Stimulated activated naive CD8-positive, alpha-beta T cell treated with anti-CD3 and anti-CD28 coated beads, Interleukin-15, Interleukin-2, amounts not matched to agents 100 U/mL and 50 U/mL, for 24 hours (primary cell): Measurements from ENCODE around the gene OTUD7B.
A peak's percentile ranks its signal among the peaks of the same experiment; 100 is the strongest.
"Not testable (repeated sequence)": the region's sequence is repeated elsewhere in the genome, so short reads cannot be mapped to it uniquely, and the experiment has no call there.

ENCODE experiments used
- ATAC-seq: fragments of 150-1000 bp; cut with Tn5 transposase; one replicate; pipeline ENCODE4 v1.10.0; 2021
- DNase-seq: peaks from one replicate; pipeline ENCODE4 v3.0.0; 2021

The OTUD7B gene

DNA sequence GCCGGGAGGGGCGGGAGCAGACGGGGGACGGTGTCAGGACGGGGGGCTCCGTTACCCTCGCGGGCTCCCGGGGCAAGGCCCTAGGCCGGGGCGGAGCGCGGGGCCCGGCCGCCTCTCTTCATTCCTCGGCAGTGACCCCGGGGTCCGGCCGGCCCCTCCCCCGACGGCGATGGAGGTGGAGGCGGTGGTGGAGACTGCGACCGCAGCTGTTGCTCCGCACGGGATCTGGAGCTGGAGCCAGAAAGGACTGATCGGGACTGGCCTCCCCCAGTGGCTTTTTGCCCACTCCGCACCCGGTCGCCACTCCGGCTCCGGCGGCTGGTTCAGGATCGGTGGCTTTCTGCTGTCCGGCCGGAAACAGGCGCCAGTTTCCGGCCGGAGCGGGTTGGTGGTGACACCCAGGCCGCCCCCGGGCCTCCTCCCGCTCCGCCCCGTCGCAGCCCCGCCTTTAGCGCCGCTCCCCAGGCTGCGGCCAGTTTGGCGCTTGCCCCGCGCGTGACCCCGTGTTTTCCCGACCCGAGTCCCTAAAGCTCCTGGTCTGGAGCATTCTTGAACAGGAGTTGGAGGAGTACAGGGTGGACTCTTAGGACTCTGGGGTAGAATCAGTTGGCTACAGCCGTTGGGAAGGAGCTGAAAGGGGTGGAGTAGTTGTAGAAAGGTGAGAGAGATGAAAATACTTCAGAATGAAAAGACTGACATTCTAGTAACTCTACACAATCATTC, at the start of gene OTUD7B:
TSS of gene OTUD7B (minus strand) at position 334 of the 723 bp plus-strand sequence. CDS start 33,216 bp downstream, outside the sequence.
- DNase-seq (peak; percentile 89), ATAC-seq (peak; percentile 80)

DNA sequence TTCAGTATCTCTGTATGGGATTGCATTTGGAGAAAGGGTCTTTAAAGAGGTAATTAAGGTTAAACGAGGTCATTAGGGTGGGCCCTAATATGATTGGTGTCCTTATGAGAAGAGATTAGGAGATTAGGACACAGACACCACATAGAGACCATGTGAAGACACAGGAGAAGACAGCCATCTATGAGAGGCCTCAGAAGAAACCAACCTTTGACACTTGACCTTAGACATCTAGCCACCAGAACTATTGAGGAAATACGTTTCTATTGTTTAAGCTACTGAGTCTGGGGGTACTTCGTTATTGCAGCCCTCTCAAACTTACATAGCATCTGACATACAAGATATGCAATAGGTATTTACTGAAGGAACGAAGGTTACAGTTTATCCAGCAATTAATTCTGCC, 49.7 kb upstream of the OTUD7B start:
- ATAC-seq (no peak), DNase-seq (no peak)

DNA sequence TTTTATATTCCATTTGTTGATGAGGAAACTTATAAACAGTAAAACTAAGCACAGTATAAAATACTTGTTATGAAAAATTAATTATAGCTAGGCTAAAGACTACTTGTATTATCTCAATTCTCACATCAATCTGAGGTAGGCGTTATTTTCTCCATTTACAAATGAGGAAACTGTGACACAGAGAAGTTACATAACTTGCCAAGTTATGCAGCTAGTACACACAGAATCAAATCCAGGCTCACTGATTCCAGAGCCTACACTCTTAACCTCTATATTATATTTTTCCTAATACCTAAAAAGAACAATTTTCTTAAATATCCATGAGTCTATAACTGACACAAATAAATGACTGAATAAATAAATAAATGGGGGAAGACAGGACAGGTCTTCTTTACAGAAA, 45.9 kb upstream of the OTUD7B start:
- ATAC-seq (no peak), DNase-seq (no peak)

DNA sequence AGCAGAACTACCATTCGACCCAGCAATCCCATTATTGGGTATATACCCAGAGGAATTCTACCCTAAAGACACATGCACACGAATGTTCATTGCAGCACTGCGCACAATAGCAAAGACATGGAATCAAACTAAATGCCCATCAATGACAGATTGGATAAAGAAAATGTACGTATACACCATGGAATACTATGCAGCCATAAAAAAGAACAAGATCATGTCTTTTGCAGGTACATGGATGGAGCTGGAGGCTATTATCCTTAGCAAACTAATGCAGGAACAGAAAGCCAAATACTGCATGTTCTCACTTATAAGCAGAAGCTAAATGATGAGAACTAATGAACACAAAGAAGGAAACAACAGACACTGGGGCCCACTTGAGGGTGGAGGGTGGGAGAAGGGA, 45.0 kb upstream of the OTUD7B start:
- not testable (repeated sequence) for DNase-seq, ATAC-seq

DNA sequence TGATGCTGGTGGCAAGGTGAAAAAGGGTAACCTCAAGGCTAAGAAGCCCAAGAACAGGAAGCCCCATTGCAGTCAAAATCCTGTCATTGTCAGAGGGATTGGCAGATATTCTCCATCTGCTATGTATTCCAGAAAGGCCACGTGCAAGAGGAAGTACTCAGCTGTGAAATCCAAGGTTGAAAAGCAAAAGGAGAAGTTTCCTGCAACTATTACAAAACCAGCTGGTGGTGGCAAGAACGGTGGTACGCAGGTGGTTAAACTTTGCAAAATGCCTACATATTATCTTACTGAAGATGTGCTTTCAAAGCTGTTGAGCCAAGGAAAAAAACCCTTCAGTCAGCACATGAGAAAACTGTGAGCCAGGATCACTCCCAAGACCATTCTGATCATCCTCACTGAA, 43.4 kb upstream of the OTUD7B start:
- DNase-seq = no peak
- no peak for ATAC-seq

DNA sequence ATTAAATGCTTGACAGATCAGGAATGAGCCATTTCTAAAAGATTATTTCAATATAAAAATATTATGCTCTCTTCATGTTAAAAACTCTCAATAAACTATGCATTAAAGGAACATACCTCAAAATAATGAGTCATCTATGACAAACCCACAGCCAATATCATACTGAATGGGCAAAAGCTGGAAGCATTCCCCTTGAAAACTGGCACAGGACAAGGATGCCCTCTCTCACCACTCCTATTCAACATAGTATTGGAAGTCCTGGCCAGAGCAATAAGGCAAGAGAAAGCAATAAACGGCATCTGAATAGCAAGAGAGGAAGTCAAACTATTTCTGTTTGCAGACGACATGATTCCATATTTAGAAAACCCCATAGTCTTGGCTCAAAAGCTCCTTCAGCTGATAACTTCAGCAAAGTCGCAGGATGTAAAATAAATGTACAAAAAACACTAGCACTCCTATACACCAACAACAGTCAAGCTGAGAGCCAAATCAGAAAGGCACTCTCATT, 41.4 kb upstream of the OTUD7B start:
- not testable (repeated sequence) for DNase-seq, ATAC-seq

DNA sequence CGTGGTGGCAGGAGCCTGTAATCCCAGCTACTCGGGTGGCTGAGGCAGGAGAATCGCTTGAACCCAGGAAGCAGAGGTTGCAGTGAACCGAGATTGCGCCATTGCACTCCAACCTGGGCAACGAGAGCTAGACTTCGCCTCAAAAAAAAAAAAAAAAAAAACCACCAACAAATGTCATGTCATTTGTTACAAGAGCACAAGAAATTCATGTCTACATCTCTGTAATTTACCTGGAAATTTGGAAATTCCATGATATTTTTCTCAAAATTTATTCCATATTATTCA, 40.5 kb upstream of the OTUD7B start:
- no peak for DNase-seq
- no peak for ATAC-seq

DNA sequence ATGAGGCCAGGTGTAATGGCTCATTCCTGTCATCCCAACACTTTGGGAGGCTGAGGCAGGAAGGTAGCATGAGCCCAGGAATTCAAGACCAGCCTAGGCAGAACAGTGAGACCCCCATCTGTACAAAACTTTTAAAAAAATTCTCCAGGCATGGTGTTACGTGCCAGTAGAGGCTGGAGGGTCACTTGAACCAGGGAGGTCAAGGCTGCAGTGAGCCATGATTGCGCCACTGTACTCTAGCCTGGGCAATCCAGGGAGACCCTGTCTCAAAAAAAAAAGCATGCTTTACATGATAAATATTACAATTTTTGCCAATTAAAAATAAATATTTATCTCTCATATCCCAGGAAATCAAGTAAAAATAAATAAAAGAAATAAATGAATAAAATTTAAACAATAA, 39.4 kb upstream of the OTUD7B start:
- DNase-seq (no peak), ATAC-seq (no peak)

DNA sequence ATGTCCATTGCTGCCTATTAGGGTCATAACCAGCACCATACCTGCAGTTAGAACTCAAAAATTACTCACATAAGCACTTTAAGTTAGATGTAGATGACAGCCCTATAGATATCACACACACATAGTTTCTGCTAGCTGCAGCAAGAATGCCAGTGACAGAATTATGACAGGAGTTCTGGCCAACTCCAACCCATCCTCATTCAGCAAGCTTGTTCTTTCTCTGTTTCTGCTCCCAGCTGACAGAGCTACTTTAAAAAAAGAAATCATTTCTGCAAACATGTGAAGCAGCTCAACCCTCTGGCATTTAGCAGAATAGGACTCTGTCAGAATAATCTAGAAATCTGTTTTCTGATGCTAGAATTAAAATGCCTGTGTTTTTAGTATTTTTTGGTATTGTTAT, 23.8 kb upstream of the OTUD7B start:
- no peak for ATAC-seq
- no peak for DNase-seq

DNA sequence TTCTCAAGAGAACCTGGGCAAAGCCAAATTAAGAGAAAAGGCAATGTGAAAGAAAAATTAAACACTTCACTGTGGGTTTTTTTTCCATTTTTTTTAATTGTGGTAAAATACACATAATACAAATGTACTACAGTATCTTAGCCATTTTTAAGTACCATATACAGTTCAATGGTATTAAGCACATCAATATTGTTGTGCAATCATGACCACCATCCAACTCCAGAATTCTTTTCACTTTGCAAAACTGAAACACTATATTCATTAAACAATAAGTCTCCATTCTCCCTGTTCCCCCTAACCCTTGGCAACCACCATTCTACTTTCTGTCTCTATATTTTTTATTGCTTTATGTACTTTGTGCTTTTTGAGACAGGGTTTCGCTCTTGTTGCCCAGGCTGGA, 17.8 kb upstream of the OTUD7B start:
- ATAC-seq (no peak), DNase-seq (no peak)

DNA sequence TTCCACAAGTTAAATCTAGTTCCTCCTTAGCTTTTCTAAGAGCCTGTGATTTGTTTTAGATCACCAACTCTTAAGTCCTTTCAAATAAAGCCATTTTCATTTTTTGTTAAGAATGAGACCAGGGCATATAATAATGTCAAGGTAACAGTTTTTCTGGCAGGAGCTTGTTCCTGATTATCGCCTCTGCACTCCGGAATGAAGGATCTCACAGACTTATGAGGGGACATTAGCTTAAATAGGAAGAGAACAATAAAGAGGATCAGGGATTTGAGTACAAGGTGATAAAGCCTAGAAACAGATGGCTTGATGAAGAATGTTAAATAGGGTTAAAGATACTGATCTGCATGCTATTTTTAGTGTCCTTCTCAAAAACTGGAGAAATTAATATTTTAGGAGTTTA, 13.6 kb upstream of the OTUD7B start:
- no peak for ATAC-seq
- no peak for DNase-seq

DNA sequence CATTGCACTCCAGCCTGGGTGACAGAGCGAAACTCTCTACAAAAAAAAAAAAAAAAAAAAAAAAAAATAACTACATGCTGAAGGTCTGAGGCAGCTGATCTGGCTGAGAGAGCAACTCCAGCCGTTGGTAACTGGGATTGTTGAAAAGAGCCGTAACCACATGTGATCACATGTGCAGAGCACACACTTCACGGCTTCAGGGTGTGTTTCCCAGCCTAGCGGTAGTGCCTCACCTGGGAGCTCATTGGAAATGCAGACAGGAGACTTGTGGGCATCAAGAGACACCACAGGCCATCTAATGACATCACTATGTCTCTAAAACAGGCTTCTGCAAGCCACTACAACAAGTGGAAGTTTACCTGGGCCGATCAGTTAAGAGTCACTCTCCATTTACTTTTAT, 11.8 kb upstream of the OTUD7B start:
- no peak for DNase-seq
- no peak for ATAC-seq

DNA sequence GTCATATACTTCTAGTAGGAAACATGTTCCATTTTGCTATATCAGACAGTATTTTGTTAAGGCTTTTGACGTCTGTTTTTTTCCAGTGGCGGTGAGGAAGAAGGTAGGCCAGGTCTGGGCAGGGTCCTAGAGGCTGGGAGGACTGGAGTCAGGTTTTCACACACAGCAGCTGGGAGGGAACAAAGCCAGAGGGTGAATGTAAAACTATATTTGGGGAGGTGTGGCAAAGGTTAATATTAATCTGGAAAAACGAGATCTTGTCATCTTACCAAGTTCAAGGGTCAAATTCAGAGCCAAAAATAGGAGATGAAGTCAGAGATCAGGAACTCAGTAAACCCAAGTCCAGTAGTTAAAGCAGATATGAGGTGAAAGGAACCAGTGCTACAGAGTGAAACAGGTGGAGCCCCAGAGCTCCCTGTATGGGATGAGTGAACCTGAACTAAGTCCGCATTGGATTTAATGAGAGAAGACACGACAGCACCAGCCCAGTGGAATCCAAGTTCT, 10.7 kb upstream of the OTUD7B start:
- no peak for DNase-seq
- ATAC-seq = no peak

DNA sequence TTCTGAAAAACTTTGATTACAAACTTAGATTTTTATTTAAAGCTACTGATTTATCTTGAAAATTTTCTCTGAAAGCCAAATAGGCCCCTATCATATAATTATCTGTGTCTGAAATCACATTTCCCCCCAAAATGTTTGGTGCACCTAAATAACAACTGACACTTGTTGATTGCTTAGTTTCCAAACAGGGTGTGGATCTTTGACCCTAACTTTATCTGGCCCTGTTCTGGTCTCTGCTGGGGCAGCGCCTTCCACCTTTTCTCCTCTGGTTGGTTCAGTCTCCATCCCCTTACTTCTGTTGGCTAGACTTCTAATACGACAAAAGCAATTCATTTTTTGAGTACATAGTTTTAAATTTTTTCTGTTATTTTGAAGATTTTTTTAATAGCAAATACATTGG, 10.2 kb upstream of the OTUD7B start:
- ATAC-seq = no peak
- DNase-seq = no peak

DNA sequence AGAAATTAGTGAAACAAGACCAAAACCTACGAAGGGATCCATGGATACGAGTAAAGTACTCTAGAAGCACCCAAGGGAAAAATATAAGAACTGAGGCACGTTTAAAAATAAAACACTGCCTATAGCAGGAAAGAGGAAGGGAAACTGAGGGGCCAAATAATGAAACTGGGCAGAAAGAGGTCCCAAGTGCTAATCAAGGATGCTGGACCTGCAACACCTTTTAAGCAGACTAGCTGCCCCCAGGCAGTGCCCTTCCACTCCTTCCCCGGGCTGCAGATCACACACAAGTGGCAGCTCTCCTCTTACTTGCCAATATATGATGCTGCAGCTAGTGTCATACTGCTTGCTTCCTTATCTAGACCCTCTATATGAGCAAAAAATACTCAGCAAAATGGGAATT, 7.6 kb upstream of the OTUD7B start:
- ATAC-seq (no peak), DNase-seq (no peak)

DNA sequence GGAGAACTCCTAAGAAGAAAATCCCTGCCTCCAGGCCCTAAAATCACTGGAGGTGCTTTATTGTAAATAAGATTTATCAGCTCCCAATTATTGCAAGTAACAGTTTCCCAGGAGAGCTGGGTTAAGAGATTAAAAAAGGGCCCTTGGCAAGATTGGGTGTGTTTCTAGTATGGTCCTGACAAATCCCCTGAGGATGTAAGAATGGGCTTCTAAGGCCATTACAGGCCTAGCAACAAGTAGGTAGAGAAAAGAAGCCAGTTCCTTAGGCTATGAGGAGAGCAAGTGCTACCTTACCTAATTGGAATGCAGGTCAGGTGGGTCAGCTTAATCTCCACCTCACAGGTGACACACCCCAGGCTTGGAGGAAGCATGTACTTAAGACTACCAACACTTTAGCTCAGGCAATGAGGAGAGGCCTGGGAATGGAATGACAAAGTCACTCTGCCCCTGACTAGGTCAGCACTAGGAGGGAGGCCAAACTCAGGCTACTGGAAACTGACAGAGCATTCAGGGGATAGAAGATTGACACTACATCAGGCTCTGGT, 6.8 kb upstream of the OTUD7B start:
- DNase-seq = no peak
- no peak for ATAC-seq

DNA sequence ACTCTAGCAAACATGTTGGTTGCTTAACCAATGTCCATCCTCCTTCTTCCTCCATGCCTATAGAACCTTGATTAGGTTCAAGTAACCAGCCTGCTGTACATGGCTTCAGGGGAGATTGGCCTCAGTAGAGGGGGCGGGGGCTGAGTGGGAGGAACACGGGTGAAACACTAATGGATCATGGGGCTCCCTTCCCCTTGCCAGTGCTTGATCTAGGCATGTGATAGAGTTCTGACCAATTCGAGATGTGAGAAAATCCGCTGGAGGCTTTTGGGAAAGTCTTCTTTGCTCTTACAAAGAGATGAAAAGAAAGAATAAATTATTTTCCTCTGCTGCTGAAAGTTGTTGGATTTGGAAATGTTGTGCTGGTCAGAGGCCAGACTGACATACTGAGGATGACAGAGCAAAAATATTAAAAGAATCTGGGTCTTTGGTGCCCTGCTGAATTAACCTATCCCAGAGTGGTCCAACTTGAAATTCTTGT, 5.2 kb upstream of the OTUD7B start:
- DNase-seq (no peak), ATAC-seq (no peak)

DNA sequence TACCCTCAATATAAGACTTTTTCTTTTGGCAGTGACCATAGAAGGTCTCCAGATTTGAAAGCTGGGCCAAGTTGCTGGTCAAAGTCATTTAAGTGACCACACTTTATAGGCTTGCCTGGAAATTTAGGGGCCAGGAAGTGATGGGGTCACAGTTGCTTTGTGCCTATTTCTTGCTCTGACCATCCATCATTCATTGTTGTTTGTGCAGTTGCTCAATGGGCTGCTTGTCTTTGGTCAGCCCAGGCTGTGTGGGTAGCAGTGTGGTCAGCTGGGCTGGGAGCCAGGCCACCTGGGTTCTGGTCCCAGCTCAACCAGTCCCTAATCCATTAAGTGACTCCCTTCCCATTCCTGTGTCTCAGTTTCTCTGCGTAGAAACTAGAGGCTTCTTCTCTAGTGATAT, 2.1 kb upstream of the OTUD7B start:
- DNase-seq (no peak), ATAC-seq (no peak)

DNA sequence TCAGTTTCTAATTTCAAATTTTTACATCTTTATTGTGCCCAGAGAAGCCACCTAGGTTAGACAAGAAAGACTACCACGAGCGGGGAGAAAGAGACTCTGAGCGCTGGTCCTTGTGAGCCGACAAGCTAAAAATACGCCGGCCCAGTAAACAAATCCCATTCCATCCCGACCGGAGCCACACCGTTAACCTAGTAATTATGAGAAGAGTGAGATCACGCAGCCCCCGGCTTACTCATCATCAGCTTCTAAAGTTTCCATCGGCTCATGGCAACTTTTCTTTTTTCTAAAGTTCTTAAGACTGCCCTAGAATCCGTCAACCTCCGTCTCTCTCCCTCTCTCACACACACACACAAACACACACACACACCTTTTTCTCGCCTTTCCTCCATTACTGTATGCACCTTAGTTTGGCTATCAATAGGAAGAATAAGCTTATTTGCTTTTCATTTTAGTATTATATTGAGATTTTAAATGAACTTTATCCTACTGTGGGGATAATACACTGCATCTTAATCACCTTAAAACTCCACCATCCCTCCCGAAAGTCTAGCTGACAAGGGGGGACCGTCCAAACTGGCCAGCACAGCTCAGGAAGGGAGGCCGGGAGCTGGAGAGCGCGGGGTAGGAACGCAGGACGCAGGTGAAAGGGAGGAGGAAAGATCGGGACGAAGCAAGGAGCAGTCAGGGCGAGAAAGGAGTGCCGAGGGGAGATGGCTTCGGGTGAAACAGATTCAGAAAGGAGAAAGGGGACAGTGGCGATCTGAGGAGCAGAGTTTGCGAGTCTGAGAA, 728 bp downstream of the OTUD7B start:
- ATAC-seq (peak; percentile 59), DNase-seq (peak; percentile 60)

DNA sequence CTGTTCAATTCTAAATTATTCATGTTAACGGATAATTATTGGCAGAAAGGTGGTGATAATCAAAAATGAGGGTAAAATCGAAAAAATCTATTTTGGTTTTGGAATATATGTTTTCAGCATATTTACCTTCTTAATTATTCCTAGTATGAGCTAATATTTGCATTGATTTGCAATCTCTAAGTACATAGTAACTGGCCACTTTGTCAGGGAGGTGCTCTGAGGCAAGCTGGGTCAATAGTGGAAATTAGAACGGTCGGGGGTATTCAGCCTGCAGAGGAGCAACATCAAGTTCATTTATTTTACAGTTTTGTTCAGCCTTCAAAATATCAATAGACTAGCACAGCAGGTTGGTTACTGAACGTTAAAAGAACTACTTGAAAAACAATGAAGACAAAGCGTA, 1.8 kb downstream of the OTUD7B start:
- DNase-seq = no peak
- no peak for ATAC-seq

DNA sequence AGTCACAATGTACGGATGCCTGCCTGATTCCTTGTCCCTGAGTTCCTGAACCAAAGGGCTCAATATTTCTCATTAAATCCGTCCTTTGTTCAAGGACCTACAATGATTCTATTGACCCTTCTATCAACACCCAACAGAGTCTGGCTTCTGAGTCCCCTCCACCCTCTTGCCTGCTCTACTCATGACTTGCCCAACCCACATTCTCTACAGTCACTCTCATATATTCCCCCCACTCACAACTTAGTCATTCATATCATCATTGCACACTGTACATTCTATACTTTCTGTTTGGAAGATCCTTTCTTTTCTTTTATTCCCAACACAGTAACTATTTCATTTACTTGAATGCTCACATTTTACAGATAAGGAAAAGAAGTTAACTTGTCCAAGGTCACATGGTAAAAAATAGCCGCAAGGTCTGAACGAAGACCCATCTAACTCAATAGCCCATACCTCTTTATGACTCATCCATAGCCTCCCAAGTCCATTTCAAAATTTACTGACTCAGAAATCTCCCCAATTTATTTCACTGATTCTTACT, 3.6 kb downstream of the OTUD7B start:
- peak; percentile 17 for DNase-seq
- peak; percentile 85 for ATAC-seq

DNA sequence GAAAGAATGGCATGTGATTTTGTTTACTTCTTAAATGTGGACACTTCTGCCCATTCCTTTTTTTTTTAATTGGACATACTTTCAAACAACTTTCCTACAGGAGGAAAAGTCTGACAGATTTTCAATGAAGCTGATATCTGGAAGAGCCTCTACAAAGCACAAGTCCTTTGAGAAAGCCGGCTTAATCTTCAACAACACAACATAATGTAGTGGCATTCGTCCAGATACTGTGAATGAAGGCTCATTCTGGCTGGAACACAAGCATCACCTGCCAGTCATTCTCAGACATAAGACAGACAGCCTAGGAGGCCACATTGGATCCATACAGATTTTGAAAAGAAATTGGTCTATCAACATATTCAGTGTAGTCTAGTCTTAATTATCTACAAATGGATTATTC, 4.9 kb downstream of the OTUD7B start:
- ATAC-seq = no peak
- DNase-seq = no peak

DNA sequence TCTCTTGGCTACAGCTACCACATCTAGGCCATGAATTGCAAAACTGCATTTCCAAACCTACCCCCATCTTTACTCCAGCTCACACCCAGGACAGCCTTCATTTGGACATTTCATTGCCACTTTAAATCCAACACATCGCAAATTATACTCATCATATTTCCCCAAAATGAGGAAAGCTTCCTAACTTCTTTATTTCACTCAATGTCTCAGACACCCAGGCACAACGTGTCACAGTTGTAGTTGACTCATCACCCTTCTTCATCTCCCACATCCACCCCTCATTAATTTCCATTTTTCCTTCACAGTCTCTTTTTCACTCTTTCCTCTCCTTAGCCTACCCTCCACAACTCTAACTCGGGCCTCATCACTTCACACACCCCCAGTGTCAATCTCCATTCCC, 6.7 kb downstream of the OTUD7B start:
- DNase-seq = no peak
- peak; percentile 38 for ATAC-seq
